Lung (tissue), 12 donors: Measurements from ENCODE around the gene UGT1A8. TPM values are rescaled to one million over a fixed set of nuclear protein-coding genes. Genes with fewer than 3 reads are reported as not detected.
"Not testable (repeated sequence)": the region's sequence is repeated elsewhere in the genome, so short reads cannot be mapped to it uniquely, and the experiment has no call there.

ENCODE experiments used
- ATAC-seq: fragments of 200-7000 bp; cut with Tn5 transposase; one replicate; pipeline ENCODE4 v1.9.1; 2020; ENCODE audit warnings: moderate number of reproducible peaks; ENCODE audit not compliant: insufficient read depth, low FRiP score
- DNase-seq, 3 donors: peaks; one replicate each; pipeline ENCODE4 v3.0.0-alpha.2; 2013 to 2017
- H3K27ac ChIP-seq, 2 donors: one replicate each; pipeline ENCODE4 v1.5.1; 2013; ENCODE audit warnings: mild to moderate bottlenecking in 2 of 2, moderate library complexity in 2 of 2, control low read depth in 1 of 2, inconsistent platforms in 1 of 2, low read depth in 1 of 2, low read length in 1 of 2
- H3K27me3 ChIP-seq, 3 donors: one replicate each; pipeline ENCODE4 v1.5.1; 2013; ENCODE audit warnings: low read length in 2 of 3; ENCODE audit not compliant: control insufficient read depth in 3 of 3, insufficient read depth in 3 of 3
- H3K36me3 ChIP-seq, 4 donors: one replicate each; pipeline ENCODE4 v1.5.1; 2013; ENCODE audit warnings: low read length in 4 of 4, mild to moderate bottlenecking in 1 of 4, moderate library complexity in 1 of 4; ENCODE audit not compliant: control insufficient read depth in 4 of 4, insufficient read depth in 4 of 4
- H3K4me1 ChIP-seq, 5 donors: one replicate each; pipeline ENCODE4 v1.5.1; 2013; ENCODE audit warnings: low read length in 5 of 5, mild to moderate bottlenecking in 2 of 5, moderate library complexity in 1 of 5; ENCODE audit not compliant: control insufficient read depth in 5 of 5, insufficient read depth in 5 of 5
- H3K4me3 ChIP-seq: one replicate; pipeline ENCODE4 v1.5.1; 2013; ENCODE audit warnings: mild to moderate bottlenecking, control low read depth, moderate library complexity
- H3K9ac ChIP-seq, 2 donors: one replicate each; pipeline ENCODE4 v1.5.1; 2013; ENCODE audit warnings: low read length in 2 of 2, control low read depth in 1 of 2; ENCODE audit not compliant: insufficient read depth in 1 of 2
- H3K9me3 ChIP-seq, 4 donors: one replicate each; pipeline ENCODE4 v1.5.1; 2013; ENCODE audit warnings: low read length in 3 of 4, mild to moderate bottlenecking in 1 of 4, moderate library complexity in 1 of 4; ENCODE audit not compliant: control insufficient read depth in 4 of 4, insufficient read depth in 3 of 4
- CTCF ChIP-seq: IDR thresholded peaks from 2 replicates; pipeline ENCODE4 v1.5.1; 2012; ENCODE audit warnings: mild to moderate bottlenecking; ENCODE audit errors: control extremely low read depth, extremely low read depth
- WGBS, 2 donors: extraction: QIAGEN DNeasy Blood & Tissue Kit; methylation state at CpG; one replicate each; pipeline ENCODE4 v1.1.7; 2013; 5-methylcytosine and 5-hydroxymethylcytosine counted together
- polyA plus RNA-seq, 2 donors: library from polyadenylated mRNA; stranded (reverse); fragments of 200-250 nt; gene quantifications; one replicate each; pipeline ENCODE4 v1.2.1, GENCODE V29; 2013
- total RNA-seq, 2 donors: library from RNA; depleted of rRNA in 1 of 2; stranded (reverse); fragments of >200 nt in 1 of 2; gene quantifications; one replicate each; pipeline ENCODE4 v1.2.1, GENCODE V29; 2014 to 2021
- donor health status: control.
- donor health status: control.
- donor health status: Bipolar disorder and iron deficiency.
- donor health status: healthy.
- donor health status: DM: yes; HTN: yes; CAD: no.

The UGT1A8 gene
- total and polyA plus RNA-seq, 4 donors = 0.26 TPM; not detected in 3

GRCh38 chr2:233650981-233651380, 33.5 kb downstream of the UGT1A8 start:
- no peak overlapping the region for H3K27ac ChIP-seq
- no peak for DNase-seq
- no peaks in the 10 kb centered on the region for H3K27me3 ChIP-seq
- H3K4me3 ChIP-seq = no peak overlapping the region
- H3K36me3 ChIP-seq = no peaks in the 10 kb centered on the region
- no peaks in the 10 kb centered on the region for H3K4me1 ChIP-seq
- ATAC-seq = no peak
- H3K9ac ChIP-seq = no peak overlapping the region
- no peak for TF ChIP-seq CTCF
- H3K9me3 ChIP-seq = peaks cover 0 to 4% (median 0%) of the 10 kb centered on the region in 4 donors
- WGBS, 2 donors = 83 to 89% methylated on average over 4 of the region's 4 CpGs

- WGBS, 2 donors = 91 to 96% methylated on average over 2 of the region's 2 CpGs
These were observed 34.0 kb downstream of the UGT1A8 start for GRCh38 chr2:233651430-233651829.

GRCh38 chr2:233654501-233654900, 37.1 kb downstream of the UGT1A8 start:
- no peaks in the 10 kb centered on the region for H3K27me3 ChIP-seq
- H3K4me3 ChIP-seq = no peak overlapping the region
- no peak overlapping the region for H3K27ac ChIP-seq
- 68 to 71% methylated on average over 6 of the region's 6 CpGs for WGBS, 2 donors
- no peak for TF ChIP-seq CTCF
- H3K9me3 ChIP-seq = peaks cover 0 to 3% (median 0%) of the 10 kb centered on the region in 4 donors
- H3K9ac ChIP-seq = no peak overlapping the region
- no peaks in the 10 kb centered on the region for H3K4me1 ChIP-seq
- DNase-seq (no peak), ATAC-seq (no peak)
- no peaks in the 10 kb centered on the region for H3K36me3 ChIP-seq

More at GRCh38 chr2:233651430-233651829, 34.0 kb downstream of the UGT1A8 start:
- Histone ChIP-seq H3K27me3 (no peaks in the 10 kb centered on the region), H3K9ac (no peak overlapping the region), H3K4me3 (no peak overlapping the region), H3K36me3 (no peaks in the 10 kb centered on the region), H3K9me3 (peaks cover 0 to 3% (median 0%) of the 10 kb centered on the region in 4 donors), H3K27ac (no peak overlapping the region), H3K4me1 (no peaks in the 10 kb centered on the region)
- DNase-seq (no peak), ATAC-seq (no peak)
- TF ChIP-seq CTCF = no peak

DNA sequence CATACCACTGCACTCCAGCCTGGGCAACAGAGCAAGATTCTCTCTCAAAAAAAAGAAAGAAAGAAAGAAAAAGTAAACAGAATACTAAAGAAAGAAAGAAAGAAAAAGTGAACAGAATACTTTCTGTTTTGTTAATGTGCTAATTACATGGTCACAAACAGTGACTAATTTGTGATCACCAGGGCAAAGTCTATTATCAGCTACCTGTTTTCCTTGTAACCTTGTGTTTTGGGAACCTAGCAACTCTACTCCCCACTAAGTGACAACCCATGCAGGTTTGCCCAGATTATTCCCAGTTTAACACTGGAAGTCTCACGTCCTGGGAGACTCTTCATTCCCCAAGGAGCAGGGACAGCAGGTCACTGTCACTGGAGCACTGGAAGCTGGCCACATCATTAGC, 37.6 kb downstream of the UGT1A8 start:
- no peaks in the 10 kb centered on the region for H3K4me1 ChIP-seq
- H3K27me3 ChIP-seq = no peaks in the 10 kb centered on the region
- no peak for ATAC-seq
- DNase-seq = no peak
- H3K36me3 ChIP-seq = no peaks in the 10 kb centered on the region
- H3K4me3 ChIP-seq = no peak overlapping the region
- no peak overlapping the region for H3K9ac ChIP-seq
- TF ChIP-seq CTCF = no peak
- no peak overlapping the region for H3K27ac ChIP-seq
- H3K9me3 ChIP-seq = peaks cover 0 to 3% (median under 1%) of the 10 kb centered on the region in 4 donors
- 56 to 59% methylated on average over 1 of the region's 1 CpG for WGBS, 2 donors

GRCh38 chr2:233655943-233656342, 38.5 kb downstream of the UGT1A8 start:
- not testable (repeated sequence) for H3K27ac ChIP-seq, H3K4me1 ChIP-seq, H3K4me3 ChIP-seq, ATAC-seq, H3K9ac ChIP-seq, H3K36me3 ChIP-seq, H3K27me3 ChIP-seq, H3K9me3 ChIP-seq, DNase-seq
- WGBS, 2 donors = 97 to 98% methylated on average over 3 of the region's 3 CpGs
